Colon (tissue), 2 donors: ENCODE results near the gene GSTO2.

Experiments used
- FAIRE-seq: peaks from 2 replicates; lab custom pipeline; 2012; peaks lifted over from hg19 to GRCh38; lab: Jason Lieb, UNC
- donor health status: control.
- donor health status: control.

Gene GSTO2

DNA sequence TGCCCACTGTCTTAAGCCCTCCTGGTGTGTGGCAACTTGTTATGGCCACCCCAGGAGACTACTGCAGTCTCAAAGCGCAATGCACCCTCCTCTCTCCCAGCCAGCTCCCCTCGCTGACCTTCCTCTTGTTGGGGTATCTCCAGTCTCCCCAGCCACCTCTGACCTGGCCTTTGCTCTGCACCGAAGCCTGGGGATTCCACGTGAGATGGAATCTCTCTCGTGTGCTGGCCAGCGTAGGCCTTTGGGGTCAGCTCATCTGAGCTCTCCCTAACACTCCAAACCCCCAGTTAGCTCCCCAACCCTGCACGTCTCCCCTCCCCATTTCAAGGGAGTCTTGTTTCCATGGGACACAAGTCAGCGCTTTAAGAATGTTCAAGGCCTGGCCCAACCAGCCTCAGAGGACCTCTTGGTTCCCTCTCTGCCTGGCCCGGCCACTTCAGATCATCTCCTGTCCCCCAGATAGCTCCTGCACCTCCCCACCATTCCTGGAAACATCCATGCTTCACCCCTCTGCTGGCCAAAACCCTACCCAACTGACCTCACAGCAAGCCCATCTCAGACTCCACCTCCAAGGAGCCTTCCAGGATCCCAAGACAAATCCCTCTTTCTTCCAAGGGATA lies 58.1 kb downstream of the GSTO2 start:
- no peak for FAIRE-seq

DNA sequence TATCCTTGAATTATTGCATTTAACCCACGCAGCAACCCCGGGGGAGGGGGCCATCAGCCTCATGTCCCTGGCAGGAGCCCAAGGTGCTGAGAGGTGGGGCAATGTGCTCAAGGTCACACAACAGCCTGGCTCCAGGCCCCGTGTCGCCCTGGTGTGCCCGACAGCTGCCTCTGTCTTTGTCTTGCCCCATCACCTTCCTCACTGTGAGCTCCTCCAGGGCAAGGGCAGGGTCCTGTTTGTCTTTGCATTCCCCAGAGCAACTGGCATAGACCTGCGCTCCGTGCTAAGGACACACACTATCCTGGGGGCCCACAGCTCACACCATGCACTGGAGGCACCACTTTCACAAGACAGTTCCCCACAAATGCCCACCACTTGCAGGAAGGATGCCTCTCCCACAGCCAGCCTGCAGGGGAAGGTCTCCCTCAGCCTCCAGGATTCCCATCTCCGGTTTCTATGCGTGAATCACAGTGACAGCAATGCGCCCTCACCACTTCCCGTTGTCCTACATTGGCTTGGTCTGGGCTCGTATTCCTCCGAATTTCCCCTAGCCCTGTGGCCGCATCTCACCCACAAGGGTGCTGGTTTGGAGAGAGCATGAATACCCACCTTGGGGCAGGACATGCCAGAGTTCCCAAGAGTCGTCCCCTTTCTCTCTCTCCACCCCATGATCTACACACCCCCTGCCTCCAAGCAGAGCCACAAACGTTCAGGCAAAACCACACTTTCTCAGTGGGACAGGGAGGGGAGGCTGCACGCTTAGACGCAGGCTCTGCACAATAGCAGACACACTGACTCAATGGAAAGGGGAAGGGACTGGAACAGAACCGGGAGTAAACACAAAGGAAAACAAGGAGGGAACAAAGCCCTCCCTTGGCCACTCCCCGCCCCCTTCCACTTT lies 59.0 kb downstream of the GSTO2 start:
- FAIRE-seq: no peak

DNA sequence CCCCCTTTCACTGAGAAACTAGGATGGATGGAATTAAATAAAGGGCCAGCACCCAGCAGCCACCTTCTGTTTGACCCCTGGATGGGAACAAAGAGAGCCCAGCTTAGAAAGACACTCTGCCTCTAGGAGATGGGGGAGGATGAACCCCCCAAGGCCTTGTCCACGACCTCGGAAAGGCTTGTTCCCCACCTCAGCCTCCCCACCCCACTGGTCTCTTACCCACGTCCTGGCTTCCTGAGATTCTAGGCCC lies 59.6 kb downstream of the GSTO2 start:
- no peak for FAIRE-seq

DNA sequence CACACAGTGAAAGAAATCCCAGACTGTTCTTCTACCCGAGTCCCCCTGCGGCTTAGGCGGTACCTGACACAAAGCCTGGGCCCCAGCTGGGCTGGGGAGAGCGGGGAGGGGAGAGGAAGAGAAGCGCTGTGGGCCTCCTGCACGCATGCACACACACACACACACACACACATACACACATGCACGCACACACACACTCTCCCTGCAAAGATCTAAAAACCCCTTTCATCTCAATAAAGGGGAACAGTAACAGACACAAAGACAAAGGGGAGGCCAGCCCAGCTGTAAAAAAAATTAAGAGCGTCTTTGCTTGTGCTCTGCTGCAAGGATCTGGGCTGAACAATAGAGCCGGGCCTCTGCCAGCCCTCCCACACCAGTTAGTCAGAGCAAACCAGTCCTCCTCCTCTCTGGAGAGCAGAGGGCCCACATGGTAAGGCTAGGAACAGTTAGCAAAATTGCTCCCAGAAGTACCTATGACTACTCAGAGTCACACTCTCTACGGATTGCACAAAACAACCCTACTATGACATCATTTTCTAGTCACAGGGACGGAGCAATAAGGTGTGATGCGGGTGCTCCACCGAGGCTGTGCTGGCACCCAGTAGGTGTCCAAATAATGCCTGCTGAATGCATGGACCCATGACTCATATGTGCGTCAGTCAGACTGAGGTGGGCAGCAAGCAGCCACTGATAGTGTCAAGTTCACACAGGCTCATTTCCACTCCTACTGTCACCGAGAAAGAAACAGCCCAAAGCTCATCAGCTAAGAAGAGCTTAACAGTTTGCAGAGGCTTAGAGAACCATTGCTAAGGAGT lies 60.1 kb downstream of the GSTO2 start:
- no peak for FAIRE-seq

DNA sequence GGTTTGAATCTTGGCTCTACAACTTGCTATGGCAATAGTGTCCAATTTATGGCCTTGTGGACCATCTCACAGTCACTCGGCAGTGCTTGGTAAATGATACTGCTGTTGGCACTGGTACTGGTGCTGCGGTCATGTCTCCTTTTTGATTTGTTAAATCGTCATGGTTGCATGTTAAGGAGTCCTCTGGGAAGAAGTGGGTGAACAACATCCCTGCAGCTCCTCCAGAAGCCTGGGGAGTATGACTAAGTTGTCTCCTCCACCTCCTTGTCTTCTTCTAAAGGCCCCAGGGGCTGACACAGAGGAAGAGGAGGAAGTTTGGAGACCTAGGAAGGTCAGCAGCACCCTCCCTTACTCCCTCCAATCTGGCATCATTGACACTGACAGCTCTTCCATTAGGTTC lies 60.8 kb downstream of the GSTO2 start:
- FAIRE-seq: no peak

DNA sequence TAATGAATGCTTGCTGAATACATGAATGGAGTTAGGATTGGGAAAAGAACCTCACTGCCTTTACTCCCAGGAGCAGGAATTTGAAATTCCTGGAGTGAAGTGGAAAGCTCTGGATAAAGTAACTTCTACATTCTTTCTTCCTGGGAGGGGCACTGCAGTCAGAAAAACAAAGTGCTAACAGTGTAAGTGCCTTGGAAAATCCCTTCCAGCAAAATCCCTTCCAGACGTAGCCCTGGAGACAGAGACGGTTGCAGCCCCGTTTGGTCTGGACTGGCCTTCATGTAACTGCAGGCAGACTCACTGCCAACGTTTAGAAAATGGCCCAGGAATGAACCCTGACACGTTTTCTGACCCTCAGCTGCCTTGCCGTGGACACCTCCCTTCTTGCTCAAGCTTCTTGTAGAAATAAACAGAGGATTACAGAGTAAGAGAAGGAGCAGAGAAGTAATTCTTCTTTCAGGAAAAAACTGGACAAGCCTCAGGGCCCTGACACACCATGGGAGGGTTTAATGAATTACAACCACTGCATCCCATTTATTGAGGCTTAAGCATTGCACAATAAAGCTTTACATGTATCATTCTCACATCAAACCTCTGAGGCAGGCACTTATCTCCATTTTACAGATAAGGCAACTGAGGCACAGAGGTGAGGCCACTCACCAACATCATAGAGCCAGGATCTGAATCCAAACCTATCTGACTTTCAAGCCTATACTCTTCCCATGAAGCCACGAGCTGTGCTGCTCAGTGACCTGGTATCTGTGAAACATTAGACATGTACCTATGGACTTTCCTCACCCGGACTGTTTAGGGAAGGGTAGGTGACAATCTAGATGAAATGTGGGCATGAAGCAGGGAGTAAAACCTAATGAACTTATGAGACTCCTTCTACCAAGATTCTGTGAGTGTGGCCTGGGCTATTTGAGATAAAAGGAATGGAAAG lies 61.5 kb downstream of the GSTO2 start:
- FAIRE-seq: no peak

DNA sequence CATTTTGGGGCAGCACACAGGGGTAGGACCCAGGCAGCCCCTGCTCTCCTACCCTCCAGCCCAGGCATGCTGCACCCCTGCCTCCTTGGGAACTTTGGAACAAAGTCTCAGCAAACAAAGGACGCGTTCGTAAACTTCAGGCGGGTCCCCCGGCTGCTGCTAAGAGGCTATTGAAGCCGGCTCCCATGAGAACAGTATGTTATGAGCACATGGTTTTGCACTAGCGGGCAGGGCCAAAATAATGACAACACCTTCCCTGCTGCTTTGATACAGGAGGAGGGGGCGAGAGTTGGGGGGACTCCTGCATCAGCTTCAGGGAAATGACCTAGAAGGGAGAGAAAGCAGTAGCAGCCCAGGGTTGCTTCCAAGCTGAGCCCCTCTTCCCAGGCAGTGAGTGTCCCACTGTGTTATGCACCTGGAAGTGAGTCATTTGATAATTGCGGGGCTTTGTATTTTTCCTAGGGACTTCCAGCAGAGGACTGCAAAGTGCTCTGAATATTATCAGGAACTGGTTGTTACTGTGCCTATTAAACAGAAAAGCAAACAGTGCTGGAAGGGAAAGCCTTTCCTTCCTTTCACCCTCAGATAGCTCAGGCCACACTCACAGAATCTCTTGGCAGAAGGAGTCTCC lies 62.3 kb downstream of the GSTO2 start:
- no peak for FAIRE-seq

DNA sequence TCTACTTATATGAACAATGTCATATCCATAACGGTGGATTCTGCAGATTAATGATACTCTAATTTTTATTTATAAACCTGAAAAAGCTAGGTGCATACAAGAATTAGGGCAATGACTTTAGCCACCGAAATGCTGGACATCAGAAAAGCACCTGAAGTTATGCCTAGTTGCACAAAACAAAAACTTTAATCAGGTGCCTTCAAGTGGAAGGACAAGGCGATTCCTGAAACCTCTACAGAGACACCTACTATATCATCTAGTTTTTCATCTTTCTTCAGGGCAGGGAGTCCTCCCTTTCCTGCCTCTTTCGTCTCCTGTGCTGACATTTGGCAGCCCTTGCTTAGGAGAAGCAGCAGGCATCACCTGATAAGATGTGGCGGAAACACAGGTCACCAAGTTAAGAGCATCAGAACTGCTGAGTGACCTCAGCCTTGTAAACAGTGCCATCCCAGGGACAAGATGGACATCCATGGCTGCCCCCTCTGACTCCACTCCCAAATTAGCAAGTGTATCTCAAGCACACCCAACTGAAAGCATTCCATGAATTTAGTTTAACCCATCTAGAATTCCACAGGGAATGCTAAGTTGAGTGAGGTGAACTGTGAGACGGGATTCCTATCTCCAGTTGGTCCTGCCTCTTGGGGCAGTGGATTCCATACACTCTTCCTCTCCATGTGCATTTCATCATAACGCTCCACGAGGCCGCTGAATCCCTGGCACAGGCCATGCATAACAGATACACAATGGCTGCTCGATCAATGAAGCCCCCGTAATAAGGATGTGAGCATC lies 63.5 kb downstream of the GSTO2 start:
- no peak for FAIRE-seq

DNA sequence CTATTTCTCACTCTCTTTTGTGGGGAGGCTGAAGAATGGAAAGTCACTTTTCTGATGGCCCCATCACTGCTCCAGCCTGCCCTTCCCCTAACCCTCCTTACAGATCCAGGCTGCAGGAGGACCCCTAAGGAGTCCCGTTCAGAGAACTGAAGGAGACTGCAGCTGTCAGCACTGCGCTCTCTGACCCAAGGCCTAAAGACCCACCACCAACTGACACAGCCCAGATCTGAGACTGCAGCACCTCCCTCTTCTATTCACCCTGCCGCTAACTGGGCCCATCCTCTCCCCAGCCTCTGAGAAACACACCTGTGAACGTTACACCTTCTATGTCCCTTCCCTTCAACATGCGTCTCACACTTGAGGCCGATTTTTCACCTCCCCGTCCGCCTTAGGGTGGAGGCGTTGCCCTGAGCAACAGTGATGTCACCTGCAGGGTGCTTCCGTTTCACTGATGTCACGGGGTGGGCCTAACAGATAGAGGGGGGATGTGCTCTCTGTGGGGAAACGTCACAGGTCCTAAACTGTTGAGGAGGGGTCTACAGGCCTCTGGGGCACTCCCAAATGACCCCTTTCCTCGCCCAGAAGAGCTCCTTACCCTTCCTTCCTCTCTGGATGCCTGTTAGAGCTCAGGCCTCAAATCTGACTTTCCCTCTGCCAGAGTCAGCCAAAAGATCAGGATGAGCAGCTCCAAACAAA lies 64.2 kb downstream of the GSTO2 start:
- no peak for FAIRE-seq

DNA sequence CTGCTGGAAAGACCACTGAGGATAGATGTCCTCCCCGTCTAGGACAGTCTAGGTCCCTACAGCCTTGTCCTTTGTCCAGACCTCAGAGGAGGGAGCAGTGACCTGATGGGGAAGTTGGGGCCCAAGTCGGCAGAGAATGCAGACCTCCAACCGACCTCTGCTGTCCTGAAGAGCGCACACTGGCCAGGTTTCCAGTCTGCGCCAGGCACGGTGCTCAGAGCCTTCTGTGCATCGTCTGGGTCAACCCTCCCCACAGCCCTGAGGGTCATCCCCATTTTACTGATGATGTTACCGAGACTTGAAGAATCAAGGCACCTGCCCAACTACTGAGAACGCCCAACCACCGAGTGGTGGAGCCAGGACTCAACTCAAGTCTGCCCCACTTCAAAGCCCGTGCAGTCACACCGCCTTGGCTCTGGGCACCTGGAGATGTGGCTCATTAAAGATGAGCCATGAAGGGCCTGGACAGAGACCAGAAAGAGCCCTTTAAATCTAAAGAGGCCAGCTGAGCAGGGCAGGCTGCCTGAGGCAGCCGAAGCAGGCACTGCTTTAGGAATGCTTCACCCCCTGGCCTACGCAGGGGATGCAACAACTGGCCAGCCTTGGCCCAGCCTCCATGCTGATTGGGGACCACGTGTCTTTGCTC lies 64.9 kb downstream of the GSTO2 start:
- FAIRE-seq: no peak

DNA sequence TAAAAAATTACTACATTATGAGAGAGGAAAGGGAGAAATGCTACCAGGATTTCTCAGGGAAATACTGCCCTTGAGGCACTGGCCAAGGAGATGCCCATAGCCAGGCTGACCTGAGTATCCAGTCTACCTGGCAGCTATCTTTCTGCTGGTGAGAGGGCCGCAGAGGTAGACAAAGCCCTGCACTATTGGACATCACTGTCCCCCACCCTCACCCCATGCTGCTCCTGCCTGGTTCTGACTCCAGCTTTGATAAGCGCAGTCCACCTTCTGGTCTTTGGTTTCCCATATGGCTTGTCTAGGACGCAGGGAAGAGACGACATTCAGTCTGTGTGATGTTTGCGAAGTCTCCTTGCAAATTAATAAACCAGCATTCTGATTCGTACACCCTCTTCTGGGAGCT lies 65.6 kb downstream of the GSTO2 start:
- FAIRE-seq: no peak

DNA sequence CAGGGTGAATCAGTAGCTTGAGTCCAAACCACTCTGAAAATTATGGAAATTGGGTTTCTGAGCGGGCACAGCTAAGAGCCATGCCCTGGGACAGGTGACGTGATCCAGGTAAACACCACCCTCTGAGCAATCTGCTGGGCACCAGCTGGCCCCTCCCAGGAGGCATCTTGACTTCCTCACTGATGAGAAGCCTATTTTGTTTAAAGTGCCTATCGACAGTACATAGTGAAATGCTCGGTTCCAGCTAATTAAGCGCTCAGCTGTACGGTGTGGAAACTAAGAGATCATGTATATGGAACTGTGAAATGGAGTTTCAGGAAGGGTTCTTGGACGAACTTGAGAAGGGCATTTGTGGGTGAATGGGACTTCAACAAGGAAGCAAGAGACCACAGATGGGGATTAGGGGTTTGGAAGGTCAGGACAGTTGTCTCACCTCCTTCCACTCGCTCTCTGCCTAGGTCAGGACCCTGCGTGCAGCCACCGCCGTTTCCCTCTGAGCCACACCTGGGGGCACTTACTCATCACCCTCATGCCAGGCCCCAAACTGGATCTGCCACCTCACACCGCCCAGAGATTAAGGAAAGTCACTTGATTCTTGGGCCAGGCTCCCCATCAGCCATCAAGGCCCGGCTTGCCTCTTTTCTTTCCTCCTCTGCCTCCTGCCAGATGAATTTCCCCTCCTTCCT lies 66.1 kb downstream of the GSTO2 start:
- FAIRE-seq: no peak

DNA sequence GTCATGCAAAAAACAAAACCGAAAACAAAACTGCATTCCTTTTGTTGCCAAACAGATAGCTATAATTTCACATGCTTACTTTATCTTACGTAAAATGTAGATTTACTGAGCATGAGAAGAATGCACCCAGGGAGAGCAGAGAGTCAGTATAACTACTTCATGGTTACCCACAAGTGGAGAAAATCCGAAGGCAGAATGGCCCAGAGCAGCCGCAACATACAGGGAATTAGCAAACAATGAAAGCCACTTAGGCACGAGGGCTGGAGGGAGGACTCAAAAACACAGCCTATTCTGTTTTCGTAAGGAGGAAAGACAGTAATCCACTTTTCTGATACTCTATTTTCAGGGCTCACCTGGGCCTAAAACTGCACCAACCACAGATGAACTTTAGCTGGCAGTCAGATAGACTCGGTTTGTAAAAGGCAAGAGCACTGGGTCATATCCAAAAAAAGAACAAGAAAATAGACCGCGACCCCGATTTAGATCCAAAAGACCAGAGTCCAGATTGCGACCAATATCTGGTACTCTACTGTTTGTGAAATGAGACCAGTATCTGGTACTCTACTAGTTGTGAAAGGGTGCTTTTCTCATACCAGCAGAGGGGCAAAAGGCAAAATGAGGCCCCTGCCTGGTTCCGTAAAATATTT lies 68.0 kb downstream of the GSTO2 start:
- no peak for FAIRE-seq

DNA sequence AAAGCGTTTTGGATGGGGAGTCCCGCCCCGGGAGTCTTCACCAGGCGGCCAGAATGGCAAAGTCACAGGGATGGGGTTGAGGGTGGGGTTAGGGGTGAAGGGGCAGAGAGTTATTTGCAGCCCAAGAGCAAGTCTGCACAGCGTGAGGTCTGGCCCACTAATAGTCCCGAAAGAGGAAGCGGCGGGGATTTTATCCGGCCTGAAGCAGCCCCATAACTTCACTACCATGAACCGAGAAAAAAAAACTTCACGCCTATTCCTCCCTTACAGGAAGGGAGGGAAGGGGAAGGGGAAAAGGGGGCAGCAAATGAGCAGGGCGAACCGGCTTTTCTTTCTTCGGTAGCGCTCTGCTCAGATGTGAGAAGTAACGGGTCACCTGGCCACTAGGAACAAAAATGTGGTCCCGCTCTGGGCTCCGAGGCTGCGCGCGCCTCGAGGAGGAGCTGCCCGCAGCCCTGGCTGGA lies 68.6 kb downstream of the GSTO2 start:
- no peak for FAIRE-seq

DNA sequence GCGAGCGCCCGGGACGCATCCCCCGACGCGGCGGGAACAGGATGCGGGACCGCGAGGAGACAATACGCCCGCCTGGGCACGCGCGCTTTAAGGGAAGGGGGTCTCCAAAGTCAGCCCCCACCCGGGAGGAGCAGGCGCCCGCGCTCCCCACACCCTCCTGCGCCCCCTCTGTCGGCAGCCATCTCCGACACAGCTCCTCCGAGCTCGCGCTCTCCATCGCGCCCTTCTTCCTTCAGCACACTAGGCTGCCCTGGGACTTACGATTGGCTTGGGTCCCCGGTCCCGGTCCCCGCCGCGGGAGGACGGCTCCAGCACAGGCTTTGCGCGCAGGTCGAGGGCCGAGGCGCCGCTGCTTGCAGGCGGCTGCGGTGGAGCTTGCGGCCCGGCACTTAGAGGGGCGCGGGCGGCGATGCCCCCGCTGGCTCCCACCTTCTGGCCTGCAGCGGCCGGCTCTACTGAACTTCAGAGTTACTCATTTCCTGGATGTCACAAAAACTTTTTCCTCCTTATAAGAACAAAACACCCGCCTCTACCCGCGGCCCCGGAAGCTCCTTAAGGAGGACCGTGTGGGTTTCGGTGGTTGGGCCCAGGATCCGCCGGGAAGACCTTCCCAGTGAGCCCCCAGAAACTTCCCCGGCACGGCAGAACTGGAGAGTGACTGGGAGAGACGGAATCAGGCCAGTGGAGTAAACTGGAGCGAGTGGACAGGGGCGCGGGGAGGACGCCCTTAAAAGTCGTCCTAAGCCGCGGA lies 69.2 kb downstream of the GSTO2 start, which contains the start of gene ITPRIP:
Gene ITPRIP (minus strand): TSS at position 481 of the 751 bp plus-strand sequence. CDS start 22,414 bp downstream, outside the sequence.
- no peak for FAIRE-seq

DNA sequence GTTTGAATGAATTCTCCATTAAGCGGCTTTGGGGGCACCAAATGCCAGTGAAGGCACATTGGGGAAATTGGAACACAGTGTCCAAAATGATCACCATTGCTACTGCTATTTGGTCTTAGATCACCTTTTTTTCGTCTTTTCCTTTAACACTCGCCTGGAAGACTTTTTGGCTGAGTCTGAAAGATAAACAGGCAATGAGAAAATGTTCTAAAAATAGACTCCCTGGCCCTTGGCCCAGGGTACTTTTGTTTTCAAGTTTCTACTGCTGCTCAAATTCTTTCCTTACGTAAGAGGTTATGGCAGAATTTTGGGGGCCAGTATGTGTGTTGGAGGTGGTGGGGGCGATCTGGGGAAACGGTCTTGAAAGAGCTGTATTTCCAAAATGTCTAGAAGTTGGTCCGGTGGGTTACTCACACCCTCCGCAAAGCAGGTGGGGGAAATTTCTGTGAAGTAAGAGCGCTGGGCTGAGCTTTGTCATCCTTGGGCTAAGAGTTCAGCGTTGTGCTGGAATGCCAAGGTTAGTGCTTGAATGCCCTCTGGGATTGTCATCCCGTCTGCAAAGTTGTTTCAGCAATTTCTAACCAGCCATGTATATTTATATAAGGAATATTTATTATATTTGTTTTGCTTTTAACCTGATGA lies 70.6 kb downstream of the GSTO2 start:
- FAIRE-seq: no peak

DNA sequence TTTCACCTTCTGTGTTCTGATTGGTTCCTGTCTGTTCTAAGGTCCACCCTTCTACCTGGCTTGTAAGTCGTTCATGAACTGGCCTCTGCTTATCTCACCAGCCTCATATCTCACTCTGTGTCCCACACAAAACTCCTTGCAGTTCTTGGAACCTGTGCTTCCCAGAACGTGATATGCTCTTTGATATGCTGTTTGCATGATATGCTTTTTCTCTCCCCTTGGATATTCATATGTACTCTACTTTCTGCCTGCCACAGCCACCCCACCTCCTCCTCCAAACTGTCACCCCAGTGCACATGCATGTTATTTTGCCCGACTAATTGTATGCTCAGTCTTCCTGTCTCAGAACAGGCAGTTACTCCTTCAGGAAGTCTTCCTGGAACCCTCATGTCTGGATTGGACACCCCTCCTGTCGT lies 71.1 kb downstream of the GSTO2 start:
- FAIRE-seq: no peak
